ENCODE data around the gene RABGAP1L.

Gene RABGAP1L

DNA sequence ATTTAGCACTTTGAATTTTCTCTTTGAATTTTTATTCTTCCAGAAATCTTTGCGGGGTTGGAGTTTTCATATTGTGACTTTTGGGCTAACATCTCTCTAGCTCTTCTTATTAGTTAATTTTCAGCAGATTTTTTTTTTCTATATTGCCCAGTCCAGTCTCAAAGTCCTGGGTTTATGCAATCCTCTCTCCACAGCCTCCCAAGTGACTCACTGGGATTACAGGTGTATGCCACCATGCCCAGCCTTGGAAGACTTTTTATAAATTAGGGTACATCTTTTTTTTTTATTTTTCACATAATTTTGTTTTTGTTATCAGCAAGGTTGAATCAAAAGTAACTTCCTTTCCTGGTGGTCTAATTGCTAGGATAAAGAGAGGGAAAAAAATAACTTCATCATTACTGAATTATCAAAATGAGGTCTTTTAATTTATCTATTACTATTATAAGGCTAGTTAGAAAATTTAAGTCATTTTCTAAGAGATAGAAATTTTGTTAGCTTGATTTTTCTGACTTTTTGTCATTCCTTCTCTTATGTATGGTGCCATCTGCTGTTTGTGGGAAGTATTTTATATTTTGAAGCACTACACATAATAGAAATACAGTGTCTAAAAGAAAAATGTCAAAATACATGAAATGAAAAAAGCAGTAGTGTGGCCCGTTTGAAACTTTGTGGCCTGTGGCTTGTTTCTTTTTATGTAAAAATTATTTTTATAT is 567.0 kb downstream of the RABGAP1L start:
- DNase-seq, result peak; percentile 10 to 48 (median 44)

DNA sequence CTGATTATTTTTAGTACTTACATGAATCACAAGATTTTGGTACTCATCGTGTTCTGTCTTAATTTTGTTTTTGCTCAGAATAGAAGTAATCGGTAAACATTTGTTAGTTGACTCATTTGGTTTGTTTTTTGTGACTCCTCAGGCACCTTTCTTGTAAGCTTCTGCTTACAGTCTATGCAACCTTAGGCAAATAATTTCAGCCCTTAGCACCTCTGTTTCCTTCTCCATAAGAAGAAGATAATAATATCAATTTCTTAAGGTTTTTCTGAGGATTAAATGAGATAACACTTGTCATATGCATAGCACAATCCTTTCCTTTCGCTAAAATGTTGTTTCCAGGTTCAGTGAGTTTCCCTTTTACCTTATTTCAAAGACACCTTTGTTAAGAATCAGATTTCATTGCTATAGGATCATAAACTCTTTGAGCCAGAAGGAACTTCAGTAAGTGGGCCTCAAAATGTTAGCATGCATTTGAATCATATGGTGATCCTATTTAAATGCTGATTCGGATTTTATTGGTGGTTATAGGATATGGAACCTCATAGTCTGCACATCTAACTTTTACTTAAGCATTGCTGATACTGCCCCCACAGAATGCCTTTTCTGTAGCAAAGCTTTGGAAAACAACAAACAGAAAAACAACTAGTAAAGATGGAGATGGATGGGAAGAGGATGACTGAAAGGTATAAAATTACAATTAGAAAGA is 567.7 kb downstream of the RABGAP1L start:
- no peak for DNase-seq

DNA sequence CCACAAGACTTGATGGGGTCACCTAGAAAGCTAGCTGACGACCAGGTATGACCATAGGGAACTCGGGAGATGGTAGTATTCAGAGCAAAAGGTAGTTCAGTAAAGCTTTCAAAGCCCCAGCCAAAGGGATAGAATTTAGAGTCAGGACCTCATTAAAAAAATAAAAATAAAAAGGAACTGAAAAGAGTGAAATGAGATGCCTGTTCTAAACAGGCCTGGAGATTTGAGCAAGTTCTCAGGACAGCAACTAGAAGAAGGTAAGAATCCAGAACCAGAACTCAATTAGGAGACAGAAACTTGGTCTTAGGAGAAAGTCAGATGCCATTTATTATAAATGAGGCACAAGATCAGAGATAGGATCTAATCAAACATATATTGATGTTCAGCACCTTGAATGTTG is 575.0 kb downstream of the RABGAP1L start:
- DNase-seq, result no peak

DNA sequence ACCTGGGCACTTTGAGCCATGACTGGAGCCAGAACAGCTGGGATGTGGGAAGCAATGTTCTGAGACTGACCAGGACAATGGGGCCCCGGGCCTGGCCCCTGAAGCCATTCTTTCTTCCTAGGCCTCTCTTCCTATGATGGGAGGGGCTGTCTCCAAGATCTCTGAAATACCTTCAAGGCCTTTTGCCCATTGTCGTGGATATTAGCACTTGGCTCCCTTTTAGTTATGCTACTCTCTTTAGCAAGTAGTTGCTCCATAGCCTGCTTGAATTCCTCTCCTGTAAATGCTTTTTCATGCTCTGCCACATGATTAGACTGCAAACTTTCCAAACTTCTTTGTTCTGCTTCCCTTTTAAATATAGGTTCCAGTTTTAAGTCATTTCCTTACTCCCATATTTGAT is 577.5 kb downstream of the RABGAP1L start:
- peak in 1 of 3 donors; percentile 5 for DNase-seq

DNA sequence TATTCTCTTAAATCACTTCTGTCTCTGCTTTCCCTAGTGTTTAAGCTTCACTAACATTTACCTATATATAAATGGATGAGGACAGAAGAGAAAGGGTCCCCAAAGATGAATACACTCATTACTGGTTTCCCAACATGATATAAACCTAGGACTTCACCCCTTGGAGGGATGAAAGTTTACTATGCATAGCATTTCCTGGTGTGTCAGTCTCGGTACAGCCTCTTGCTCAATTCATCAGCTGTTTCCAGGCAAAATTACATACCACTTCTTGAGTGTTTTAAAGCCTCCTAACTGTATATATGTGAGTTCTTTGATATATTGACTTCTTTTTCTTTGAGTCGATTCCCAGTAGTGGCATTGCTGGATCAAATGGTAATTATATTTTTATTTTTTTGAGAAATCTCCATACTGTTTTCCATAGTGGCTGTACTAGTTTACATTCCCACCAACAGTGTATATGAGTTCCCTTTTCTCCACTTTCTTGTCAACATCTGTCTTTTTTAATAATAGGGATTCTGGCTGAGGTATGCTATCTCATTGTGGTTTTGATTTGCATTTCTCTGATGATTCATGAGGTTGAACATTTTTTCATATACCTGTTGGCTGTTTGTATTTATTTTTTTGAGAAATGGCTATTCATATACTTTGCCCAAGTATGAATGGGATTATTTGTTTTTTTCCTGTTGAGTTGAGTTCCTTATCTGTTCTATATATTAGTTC is 581.1 kb downstream of the RABGAP1L start:
- DNase-seq, result peak in 1 of 3 donors; percentile 23

DNA sequence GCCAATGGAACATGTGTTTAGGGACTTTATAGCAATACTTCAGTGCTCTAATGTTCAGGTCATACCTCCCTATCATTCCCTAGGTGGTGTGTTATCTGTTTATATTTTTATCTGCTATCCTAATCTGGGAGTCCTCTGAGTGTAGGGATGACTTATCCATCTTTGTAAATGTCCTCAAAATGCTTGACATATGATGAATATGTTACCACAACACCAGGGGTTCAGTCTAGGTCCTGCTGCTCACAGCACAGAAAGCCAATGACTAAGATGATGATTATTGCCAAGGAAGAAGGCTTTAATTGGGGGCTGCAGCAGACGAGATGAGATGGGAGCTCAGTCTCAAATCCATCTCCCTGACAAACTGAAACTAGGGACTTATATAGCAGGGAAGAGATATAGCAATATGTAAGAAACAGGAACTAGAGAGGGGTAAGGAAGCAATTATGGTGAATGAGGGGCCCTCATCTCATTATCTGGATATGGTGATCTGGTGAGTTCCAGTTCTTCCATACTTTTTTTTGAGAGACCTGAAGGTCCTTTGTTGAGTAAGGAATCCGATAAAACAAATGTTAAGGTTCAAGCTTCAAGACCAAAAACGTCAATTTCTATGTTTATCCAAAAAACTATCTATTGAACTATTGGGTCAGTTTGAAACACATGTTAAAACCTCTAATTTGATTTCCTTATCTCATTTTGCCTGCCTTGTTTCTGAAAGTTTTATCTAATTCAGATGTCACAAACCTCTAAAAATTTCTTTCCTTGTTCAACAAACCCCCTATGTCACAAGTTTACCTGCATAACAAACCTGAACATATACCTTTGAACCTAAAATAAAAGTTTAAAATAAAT is 583.7 kb downstream of the RABGAP1L start:
- DNase-seq, result peak in 1 of 3 donors; percentile 18

DNA sequence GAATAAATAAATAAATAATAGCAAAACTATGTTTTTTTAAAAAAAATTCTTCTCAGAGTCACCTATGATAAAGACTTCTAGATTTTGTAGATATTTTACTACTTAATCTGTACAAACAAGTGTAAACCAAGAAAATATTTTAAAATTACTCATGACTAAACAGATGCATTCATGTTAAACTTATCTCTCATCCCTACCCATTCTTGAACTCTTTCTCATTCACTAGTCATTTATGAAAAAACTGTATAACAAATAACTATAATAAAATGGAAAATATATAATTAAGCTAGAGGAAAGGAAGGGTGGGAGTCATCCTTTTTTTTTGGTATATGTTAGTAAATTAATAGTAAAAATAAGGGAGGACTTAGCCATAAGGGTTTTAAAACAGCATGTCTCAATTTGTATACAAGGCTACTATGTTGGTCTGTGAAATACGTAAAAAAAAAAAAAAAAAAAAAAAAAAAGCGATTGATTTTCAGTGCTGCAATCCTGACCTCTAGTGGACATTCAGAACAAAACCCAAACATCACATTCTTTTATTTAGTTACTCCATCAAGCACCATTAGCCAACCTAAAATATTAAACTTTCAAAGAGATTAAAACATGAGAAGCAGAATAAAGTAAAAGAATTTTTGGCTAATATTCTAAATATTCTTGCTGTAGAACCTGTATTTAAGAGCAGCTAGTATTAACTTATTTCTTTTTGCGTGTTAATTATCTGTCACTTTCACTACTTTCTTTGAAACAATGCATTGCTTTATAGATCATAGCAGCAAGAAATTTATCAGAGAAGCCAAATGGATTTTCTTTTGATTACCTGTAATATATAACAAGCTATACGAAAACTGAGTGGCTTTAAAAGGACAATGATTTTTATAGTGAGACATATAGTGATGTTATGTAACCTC is 584.6 kb downstream of the RABGAP1L start:
- DNase-seq, result peak; percentile 40 to 77 (median 76)

DNA sequence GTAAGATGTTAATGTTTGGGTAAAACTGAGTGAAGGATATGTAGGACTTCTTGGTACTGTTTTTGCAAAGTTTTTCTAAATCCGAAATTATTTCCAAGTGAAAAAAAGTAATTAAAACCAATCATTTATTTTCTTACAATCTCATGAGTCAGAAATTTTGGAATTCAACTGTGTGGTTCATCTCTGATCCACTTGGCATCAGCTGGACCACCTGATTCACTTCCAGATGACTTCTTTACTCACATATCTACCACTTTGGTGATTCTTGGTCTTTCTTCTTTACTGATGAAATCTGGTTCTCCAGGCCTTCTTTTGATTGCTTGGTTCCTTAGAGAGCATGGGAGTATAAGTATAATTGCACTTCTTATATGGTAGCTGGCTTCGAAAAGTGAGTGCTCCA is 585.6 kb downstream of the RABGAP1L start:
- DNase-seq, result no peak

DNA sequence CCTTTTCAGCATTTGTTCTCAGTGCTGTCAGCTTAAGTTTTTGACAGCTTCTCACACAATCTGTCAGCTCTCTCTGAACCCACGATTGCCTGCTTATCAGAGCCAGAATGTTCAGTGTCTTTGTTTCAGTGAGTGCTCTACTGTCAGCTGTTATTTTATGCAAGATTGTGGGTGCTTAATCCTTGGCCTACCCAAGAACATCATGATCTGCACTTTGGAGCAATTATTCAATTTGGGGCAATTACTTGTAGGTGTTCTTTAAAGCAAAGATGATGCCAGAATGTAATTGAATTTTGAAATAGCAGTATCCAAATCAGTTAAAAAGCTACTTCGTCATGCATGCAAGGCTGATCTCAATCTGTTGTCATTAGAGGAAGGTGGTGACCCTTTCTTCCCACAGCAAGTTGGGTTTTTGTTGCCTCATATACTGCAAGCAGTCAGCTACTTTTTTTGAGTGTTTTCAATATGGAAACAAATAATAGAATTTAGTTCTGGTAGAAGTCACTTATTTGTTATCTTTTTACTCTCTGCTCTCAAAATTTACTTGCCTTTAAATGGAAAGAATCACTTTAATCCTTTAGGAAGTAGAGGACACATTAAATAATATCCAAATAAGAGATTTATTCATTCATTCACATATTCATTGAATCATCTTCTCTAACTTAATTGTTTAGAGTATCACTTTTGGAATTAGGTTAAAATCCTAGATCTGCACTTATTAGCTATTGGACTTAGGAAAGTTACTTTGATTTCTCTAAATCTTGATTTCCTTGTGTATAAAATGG is 586.9 kb downstream of the RABGAP1L start:
- DNase-seq, result peak; percentile 16 to 37 (median 18)

DNA sequence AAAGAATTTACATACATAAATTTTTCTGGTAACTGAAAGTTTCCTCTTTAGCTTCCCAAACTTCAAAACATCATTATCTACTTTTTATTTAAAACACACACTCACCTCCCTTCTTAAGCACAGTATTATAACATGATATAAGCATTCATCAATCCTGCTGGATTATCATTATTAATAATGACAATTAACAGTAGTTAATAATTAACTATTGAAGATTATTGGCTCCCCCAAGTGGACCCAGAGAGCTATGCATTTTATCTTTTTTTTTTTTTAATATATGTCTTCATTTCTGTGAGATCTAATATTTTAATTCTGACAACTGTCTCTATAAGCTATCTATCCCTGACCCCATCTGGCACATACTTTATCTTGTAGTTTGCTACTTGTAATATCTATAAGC is 588.3 kb downstream of the RABGAP1L start:
- no peak for DNase-seq

DNA sequence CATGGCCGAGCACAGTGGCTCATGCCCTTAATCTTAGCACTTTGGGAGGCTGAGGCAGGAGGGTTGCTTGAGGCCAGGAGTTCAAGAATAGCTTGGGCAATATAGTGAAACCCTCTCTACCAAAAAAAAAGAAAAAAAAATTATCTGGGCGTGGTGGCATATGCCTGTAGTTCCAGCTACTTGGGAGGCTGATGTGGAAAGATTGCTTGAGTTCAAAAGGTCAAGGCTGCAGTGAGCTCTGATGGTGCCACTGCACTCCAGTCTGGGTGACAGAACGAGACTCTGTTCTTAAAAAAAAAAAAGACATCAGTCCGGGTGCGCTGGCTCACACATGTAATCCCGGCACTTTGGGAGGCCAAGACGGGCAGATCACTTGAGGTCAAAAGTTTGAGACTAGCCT is 589.3 kb downstream of the RABGAP1L start:
- DNase-seq, result no peak

DNA sequence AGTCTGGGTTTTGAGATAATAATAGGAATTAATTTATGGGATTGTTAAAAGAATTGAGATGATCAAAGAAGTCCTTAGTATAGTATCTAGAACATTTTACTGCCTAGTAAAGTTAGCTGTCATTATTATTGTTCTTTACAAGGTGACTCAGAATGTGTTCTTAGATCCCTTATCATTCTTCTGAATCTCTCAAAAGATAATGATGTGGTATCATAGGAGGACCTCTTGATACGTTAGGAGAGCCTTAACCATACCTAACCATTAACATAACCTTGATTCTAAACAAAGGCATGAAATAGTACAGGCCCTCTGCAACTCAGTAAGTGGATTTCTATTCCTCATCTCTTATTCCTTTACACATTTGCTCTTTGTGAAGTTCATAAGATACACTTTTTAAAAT is 593.8 kb downstream of the RABGAP1L start:
- DNase-seq, result no peak

DNA sequence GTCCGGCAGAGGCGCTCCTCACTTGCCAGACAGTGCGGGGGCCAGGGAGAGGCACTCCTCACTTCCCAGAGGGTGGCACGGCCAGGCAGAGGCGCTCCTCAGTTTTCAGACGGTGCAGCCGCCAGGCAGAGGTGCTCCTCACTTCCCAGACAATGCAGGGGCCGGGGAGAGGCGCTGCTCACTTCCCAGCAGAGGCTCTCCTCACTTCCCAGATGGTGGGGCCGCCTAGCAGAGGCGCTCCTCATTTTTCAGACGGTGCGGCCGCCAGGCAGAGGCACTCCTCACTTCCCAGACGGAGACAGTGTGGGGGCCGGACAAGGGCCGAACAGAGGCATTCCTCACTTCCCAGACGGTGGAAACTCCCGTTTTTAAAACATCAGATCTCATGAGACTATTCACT is 602.0 kb downstream of the RABGAP1L start:
- no peak for DNase-seq

DNA sequence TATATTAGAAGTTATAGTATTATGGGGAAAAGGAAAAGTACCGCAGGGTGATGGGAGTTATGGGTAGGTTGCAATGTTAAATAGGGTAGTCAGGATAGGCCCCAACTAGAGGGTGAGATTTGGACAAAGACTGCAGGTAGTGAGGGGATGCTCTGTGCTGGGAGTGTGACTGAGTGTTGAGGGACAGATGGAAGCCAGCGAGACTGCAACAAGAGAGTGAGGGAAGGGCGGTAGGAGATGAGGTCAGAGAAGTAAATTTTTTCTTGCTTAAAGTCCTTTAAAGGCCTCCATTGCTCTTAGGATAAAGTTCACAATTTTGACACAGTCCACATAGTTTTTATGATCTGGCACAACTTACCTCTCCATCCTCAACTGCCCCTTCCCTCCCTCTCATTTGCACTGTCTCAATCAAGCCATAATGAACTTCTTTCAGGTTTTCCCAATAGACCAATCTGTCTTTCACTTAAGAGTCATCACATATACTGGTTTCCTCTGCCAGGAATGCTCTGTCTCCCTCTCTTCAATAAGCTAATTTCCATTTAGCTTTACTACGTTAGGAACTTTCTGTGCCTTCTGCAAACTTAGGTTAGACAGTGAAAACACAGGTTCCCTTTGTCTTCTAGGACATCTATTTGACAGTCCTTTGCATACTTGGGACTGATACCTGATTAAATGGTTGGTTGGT is 602.7 kb downstream of the RABGAP1L start:
- no peak for DNase-seq

DNA sequence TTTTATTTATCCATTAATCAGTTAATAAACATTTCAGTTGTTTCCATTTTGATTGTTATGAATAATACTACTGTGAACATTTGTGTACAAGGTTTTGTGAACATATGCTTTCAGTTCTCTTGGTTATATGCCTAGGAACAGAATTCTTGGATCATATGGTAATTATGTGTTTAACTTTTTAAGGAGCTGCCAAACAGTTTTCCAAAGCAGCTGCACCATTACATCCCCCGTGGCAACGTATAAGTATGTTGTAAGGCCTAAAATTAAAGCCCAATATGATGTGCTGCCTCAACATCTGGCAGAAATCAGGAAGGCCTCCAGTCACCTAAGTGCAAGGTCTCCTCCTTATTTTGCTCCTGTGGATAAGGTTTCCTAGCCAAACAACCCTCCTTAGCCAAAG is 604.9 kb downstream of the RABGAP1L start:
- no peak for DNase-seq

DNA sequence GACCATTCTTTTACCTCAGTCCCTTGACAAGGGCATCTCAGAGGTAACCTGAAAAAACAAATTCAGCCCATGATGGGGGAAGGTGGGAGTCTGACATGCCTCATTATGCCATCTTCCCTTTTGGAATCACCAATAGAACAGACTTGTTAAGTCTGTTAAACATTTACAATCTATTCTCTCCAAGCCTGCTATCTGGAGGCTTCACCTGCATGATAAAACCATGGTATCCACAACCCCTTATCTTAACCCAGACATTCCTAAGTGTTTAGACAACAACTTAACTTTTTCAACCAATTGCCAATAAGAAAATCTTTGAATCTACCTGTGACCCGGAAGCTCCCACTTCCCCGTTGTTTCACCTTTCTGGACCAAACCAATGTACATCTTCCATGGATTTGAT is 607.4 kb downstream of the RABGAP1L start:
- no peak for DNase-seq

DNA sequence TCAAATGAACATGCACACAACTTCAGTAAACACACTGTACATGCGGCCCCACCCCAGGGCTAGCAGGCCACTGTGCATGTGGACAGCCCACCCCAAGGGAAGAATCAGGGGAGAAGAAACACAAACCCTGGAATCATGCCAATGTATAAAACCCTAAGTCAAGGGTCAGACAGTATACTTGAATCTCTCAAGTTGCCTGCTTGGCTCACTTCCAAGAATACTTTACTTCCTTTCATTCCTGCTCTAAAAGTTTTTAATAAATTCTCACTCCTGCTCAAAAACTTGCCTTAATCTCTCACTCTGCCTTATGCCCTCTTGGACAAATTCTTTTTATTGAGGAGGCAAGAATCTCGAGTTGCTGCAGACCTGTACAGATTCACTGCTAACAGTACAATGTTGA is 609.2 kb downstream of the RABGAP1L start:
- DNase-seq, result no peak

DNA sequence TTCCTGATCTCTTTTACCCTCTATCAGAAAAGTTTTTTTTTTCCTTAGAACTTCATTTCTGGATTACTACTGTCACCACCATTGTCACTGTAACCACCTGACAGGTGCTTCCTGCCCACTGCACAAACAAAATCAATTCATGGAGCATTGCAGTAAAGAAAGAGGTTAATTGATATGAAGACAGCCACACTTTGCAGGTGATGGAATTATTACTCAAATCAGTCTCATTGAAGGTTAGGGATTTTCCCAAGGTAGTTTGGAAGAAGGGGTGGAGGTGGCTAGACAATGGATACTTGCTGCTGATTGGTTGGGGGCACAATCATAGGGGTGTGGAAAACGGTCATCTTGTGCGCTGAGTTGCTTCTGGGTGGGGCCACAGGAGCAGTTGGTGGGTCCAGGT is 609.6 kb downstream of the RABGAP1L start:
- no peak for DNase-seq

DNA sequence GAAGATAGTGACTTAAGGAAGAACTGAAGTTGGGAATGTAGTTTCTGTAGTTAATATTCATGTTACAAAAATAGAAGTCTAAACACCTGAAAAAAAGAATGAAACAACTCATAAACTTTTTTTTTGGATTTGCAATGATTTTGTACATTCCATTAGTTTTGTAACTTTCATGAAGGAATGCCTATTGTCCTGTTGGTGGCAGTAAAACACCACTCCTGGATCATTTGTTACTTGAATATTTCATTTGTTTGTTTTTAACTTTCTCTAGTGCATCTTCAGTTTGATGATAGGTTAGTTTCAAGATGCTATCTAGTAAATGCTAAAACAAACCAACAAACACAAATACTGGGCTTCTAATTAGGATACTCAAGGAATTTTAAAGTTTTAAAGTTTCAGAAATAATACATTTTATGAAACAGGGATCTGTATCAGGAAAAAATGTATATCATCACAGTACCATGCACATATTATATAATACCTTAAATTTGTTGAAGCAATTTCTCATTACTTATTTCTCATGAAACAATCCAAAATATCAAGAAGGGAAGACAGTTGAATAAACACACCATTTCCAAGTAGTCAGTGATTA is 610.7 kb downstream of the RABGAP1L start:
- DNase-seq, result peak; percentile 53 to 72 (median 69)

DNA sequence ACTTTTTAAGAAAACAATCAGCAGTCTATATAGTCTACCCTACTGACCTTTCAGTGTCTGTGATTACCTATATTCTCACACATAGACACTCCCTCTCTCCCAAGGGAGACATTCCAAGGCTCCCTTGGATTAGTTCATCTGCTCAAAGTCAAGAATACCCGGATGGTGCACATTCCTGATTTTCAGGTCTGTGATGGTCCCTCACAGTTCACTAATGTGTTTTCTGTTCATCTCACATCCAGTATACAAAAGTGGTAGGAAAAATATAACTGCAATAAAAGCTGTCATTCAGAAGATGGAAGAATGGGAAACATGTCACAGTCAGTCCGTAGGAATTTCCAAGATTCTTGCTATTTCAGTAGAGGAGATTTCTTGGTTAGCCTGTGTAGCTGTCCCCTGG is 616.3 kb downstream of the RABGAP1L start:
- DNase-seq, result no peak

Data from suppressor macrophage treated with lipopolysaccharide for 1 hour (primary cell).